NT2/D1 (cell line): ENCODE measurements around the gene EPB41L5.

Source experiments
- SUZ12 ChIP-seq: IDR thresholded peaks from 2 replicates; pipeline ENCODE4 v1.6.1; 2011; ENCODE audit not compliant: insufficient read length, insufficient read depth; ENCODE audit errors: extremely low read depth
- YY1 ChIP-seq: IDR thresholded peaks from 2 replicates; pipeline ENCODE4 v1.6.1; 2011; ENCODE audit not compliant: insufficient read length, insufficient read depth
- ZNF274 ChIP-seq: IDR thresholded peaks from 2 replicates; pipeline ENCODE4 v1.6.1; 2011; ENCODE audit warnings: mild to moderate bottlenecking, low read depth, low read length

DNA sequence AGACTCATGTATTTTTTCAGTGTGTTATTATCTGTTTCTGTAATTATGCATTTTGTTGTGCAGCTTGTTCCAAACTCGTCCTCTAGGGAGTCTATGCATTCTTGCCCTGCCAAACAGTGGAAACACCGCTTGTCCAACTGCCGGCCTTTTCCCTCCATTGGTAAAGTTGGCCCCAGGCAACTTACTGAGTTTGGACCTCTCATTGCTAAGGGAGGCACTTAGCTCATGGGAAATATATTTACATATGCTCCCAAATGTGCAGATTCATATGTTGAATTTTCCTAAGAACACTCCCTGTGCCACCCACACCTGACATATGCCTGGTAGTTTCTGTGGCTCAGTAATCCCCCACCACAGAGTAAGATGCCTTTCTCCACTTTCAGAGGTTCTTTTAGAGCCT, 112.3 kb downstream of the EPB41L5 start:
- TF ChIP-seq YY1 (no peak), SUZ12 (no peak), ZNF274 (no peak)
